ENCODE data around the gene EPHA10.

DNA sequence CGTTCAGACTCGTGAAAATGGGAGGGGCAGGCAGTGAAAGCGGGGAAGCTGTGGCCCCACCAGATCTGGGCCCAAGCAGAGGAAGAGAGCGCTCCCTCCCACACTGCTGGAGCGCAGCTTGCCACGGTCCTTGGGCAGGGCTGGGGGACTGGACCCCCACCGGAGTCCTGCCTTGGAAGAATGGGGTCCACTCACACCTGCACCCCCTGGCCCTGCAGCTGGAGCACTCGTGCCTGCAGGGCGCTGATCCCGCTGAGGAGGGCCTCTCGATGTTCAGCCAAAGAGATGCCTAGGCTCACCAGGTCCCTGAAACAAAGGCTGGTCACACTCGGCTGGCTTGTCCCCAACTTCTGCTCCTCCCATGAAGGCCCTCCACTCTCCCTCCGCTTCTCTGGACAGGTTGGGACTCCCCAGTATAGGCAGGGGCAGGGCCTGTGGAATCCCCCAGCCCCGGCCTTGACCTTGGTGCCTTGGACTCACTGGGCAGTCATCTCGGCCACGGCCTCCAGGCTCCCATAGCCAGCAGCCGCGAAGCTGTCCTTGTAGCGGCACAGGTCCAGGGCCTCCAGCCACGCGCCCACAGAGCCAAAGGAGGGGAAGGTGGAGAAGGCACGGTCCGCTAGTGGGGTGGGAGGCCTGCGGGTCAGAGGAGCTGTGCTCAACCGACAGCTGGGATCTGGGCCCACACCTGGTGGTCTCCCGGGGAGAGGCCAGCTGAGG is 46.6 kb downstream of the EPHA10 start:
- TF ChIP-seq CTCF (IDR thresholded peaks at IDR 0.05 in 8 of 11, conservative IDR thresholded peaks at IDR 0.05 in 3 of 11), result no peak
- TF ChIP-seq POLR2A (IDR thresholded peaks at IDR 0.05), result no peak

All from spleen (tissue), 7 donors.